GM12891 (cell line): Measurements from ENCODE around the gene ZDBF2.

ENCODE experiments used
- PAX5 ChIP-seq: IDR thresholded peaks from 2 replicates; pipeline ENCODE4 v1.6.1; 2011; ENCODE audit warnings: low read length, moderate library complexity, mild to moderate bottlenecking; ENCODE audit not compliant: insufficient read depth, severe bottlenecking
- POLR2A ChIP-seq: IDR thresholded peaks from 2 replicates; pipeline ENCODE4 v1.6.1; 2011; ENCODE audit warnings: low read depth, low read length, control low read depth
- POLR2AphosphoS5 ChIP-seq: IDR thresholded peaks from 2 replicates; pipeline ENCODE4 v1.6.1; 2011; ENCODE audit warnings: low read depth, low read length, control low read depth
- POU2F2 ChIP-seq: IDR thresholded peaks from 2 replicates; pipeline ENCODE4 v1.6.1; 2011; ENCODE audit warnings: low read depth, mild to moderate bottlenecking, control low read depth, low read length, moderate library complexity
- SPI1 ChIP-seq: IDR thresholded peaks from 2 replicates; pipeline ENCODE4 v1.6.1; 2011; ENCODE audit warnings: low read depth, low read length, control low read depth
- TAF1 ChIP-seq: IDR thresholded peaks from 2 replicates; pipeline ENCODE4 v1.6.1; 2011; ENCODE audit warnings: low read depth, low read length, control low read depth

- TF ChIP-seq POLR2AphosphoS5 (no peak), TAF1 (no peak), POLR2A (no peak), SPI1 (no peak), PAX5 (no peak), POU2F2 (no peak)
Measured at GRCh38 chr2:206289391-206289790, 14.9 kb downstream of the ZDBF2 start.
